Measurements from ENCODE around the gene LIN52.

Gene LIN52

GRCh38 chr14:74169906-74170305 lies 85.2 kb downstream of the LIN52 start:
- no peak for DNase-seq (ENCODE audit: low read depth, low spot score)
- H3K27ac ChIP-seq: no peak overlapping the region

- H3K27ac ChIP-seq: no peak overlapping the region
- DNase-seq (ENCODE audit: low read depth, low spot score): no peak
Observed at GRCh38 chr14:74176400-74176793, 91.6 kb downstream of the LIN52 start.

GRCh38 chr14:74179856-74180255 lies 95.1 kb downstream of the LIN52 start:
- DNase-seq (ENCODE audit: low read depth, low spot score): no peak
- no peak overlapping the region for H3K27ac ChIP-seq

- no peak overlapping the region for H3K27ac ChIP-seq
- DNase-seq (ENCODE audit: low read depth, low spot score): no peak
Observed at GRCh38 chr14:74190927-74191575, 106.3 kb downstream of the LIN52 start.

DNA sequence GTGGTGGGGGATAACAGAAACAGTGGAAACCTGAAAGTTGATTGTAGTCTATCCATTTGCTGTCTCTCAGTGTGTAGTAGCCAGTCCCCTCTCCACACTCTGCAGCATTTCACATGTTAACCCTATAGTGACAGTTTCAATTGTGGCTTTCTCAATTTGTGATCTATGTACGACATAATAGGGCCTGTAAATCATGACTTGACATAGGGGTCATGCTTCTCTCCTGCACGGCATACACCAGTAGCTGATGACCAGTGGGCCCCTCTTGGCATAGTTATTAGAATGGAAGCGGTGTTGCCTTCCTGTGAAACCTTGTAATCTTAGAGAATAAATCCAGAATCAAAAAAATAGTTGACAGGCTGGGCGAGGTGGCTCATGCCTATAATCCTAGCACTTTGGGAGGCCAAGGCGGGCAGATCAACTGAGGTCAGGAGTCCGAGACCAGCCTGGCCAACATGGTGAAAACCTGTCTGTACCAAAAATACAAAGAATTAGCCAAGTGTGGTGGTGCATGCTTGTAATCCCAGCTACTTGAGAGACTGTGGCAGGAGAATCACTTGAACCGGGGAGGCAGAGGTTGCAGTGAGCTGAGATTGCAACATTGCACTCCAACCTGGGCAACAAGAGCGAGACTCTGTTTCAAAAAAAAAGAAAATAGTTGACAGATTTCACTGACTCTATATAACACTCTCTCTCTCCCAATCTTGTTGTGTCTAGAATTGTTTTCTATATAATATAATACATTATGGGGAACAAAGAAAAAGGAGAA lies 109.9 kb downstream of the LIN52 start:
- DNase-seq (ENCODE audit: low read depth, low spot score): no peak
- no peak overlapping the region for H3K27ac ChIP-seq

DNA sequence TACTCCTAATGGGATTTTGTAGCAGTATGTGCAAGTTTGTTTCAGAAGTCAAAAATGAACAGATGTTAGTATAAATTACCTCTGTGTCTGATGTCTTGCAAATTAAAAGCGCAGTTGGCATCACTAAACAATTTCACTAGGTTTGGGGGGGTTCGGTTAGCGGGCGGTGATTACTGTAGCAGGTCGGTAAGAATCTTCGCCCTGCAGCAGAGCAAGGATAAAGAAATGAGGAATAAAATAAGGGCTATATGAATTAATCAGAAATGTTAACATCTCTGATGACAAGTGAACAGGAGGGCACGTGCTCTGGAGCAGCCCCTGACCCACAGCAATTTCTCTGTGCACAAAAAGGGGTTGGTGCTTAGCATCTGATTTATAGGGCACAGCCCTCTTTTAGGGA lies 110.9 kb downstream of the LIN52 start:
- DNase-seq (ENCODE audit: low read depth, low spot score): no peak
- H3K27ac ChIP-seq: no peak overlapping the region

- no peak for DNase-seq (ENCODE audit: low read depth, low spot score)
- no peak overlapping the region for H3K27ac ChIP-seq
Observed at GRCh38 chr14:74198441-74199234, 113.9 kb downstream of the LIN52 start.

GRCh38 chr14:74202113-74202512 lies 117.4 kb downstream of the LIN52 start:
- no peak for DNase-seq (ENCODE audit: low read depth, low spot score)
- no peak overlapping the region for H3K27ac ChIP-seq

DNA sequence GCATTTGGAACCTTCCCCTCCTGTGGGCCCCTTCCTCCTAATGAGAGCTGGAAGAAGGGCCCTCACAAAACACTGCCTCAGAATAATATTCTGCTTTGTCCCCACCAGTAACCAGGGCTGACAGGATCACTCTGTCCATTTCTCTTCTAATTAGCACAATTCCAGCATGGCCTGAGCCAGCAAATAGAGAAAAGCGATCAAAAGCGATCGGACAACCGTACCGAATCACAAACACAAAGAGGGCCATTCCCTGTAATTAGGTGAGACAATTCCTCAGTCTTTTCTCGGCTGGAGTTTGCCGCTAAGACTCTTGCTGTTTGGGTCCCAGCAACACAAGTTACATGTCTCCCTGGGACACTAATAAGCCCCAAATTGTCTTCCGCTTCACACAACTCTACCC lies 118.9 kb downstream of the LIN52 start:
- H3K27ac ChIP-seq: no peak overlapping the region
- DNase-seq (ENCODE audit: low read depth, low spot score): no peak

DNA sequence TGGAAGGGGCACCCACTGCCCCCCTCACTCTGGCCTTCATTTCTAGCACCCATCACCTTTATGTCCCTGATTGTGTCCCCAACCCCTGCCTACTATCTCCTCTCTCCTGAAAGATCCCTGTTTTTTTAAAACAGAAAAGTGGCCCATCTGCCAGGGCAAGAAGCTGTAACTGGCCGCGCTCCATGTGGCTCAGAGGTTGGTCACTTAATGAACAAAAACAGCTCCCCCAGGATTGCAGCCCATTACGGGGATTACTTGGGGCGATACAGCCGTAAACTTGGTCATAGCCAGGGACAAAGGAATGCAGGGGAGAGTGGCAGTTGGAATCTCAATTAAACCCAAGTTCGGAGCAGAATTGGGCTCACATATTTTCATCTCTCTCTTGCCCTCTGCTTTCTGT lies 119.7 kb downstream of the LIN52 start:
- no peak overlapping the region for H3K27ac ChIP-seq
- no peak for DNase-seq (ENCODE audit: low read depth, low spot score)

GRCh38 chr14:74205882-74206281 lies 121.1 kb downstream of the LIN52 start:
- H3K27ac ChIP-seq: no peak overlapping the region
- DNase-seq (ENCODE audit: low read depth, low spot score): no peak

- no peak overlapping the region for H3K27ac ChIP-seq
- no peak for DNase-seq (ENCODE audit: low read depth, low spot score)
Observed at GRCh38 chr14:74207943-74208342, 123.2 kb downstream of the LIN52 start.

DNA sequence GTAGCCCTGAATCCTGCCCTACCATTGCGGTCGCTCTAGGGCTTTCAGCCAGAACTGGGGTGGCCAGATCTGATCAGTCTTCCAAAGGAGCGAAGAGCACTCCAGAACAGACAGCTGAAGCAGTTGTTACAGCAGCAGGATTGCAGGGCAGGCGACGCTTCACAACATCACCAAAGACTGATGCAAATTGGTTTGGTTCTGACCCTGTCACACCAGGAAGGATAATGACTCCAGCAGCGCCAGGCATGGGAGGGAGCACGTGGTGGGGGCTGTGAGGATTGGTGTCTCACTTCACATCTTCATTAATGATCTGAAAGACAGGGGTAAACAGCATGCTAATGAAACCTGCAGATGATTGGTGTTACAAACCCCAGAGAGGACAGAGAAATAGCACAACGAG lies 123.9 kb downstream of the LIN52 start:
- H3K27ac ChIP-seq: no peak overlapping the region
- DNase-seq (ENCODE audit: low read depth, low spot score): no peak

DNA sequence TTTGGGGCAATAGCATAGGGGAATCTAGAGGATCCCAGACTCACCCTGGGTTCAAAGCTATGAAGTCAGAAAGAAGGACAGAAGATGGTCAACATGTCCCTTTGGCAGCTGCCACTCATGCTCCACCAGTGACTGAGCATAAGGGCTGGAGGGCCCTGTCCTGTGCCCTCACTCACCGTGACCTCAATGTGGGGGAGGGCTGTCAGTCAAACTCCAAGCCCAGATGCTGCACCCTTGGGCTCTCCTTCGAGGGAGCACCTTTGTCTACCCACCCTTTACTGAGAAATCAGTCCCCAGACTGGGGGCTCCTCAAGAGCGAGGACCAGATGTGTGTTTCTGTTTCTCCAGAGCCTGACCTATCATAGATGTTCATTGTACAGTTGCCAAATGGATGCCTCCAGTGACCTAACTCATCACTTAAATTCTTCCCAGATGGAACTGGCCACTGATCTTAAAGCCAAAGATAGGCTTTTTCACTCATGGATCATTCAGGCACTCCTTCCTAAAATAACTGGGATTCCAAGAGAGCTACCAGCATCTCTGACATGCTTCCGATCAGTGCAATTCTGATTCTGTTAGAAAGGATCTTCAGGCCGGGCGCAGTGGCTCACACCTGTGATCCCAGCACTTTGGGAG lies 127.3 kb downstream of the LIN52 start:
- DNase-seq (ENCODE audit: low read depth, low spot score): no peak
- H3K27ac ChIP-seq: no peak overlapping the region

- no peak for DNase-seq (ENCODE audit: low read depth, low spot score)
- no peak overlapping the region for H3K27ac ChIP-seq
Observed at GRCh38 chr14:74213907-74214803, 129.4 kb downstream of the LIN52 start.

- DNase-seq (ENCODE audit: low read depth, low spot score): no peak
- no peak overlapping the region for H3K27ac ChIP-seq
Observed at GRCh38 chr14:74216671-74217070, 131.9 kb downstream of the LIN52 start.

DNA sequence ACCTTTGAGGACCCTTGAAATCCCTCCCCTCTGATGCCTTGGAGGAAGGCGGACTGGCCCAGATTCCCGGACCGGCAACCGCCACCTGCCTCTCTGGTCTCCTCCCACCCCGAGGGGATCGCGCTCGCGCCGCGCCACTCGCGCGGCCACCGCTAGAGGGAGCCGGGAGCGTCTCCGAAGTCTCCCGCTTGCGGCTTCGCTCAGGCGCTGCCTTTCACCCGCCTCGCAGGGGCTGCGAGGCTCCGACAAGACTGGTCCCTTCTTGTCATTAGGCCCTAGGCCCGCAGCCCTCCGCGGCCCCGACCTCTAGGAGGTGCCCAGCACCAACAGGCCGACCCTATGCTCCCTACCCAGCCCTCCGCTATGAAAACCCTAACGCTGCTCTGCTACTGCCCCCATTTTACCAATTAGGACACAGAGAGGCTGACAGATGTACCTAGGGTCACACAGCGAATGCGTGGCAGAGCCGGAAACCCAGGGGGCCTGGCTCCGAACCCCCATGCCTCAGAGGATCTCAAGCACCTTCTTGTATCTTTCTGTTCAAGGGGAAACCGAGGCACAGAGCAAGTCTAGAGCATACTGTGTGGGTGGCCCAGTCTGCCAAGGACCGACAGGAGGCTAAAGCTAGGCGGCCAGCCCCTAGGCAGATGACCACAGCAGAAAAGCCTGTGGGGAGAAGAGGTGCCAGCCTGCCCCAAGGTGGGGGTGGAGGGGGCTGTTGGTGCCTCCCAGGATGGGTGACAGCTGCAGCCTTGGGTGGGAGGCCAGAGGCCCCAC lies 133.1 kb downstream of the LIN52 start:
- no peak overlapping the region for H3K27ac ChIP-seq
- no peak for DNase-seq (ENCODE audit: low read depth, low spot score)

DNA sequence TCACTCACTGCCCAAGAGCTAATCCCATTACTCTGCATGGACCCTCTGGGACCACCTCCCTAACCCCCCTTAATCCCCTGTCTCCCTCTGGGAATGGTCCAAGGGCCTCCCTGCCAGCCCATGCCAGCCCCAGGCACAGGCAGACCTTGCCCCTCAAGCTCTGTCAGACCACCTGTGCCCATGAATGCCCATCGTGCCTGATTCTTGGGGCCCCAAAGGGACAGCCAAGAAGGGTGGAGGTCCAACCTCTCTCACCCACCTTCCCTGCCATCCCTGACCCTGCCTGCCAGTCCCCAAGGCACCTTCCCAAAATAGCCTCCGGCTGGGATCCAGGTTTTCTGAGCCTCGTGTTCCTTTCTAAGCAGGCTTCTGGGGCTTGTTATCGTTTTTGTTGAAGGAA lies 133.7 kb downstream of the LIN52 start:
- no peak for DNase-seq (ENCODE audit: low read depth, low spot score)
- H3K27ac ChIP-seq: no peak overlapping the region
